Stimulated activated CD4-positive, alpha-beta T cell treated with anti-CD3 and anti-CD28 coated beads, Interleukin-4, amount 100 ng/mL, for 1 hour (primary cell): ENCODE data around the gene ARHGAP22.

Experiments
- DNase-seq: peaks from one replicate; pipeline ENCODE4 v3.0.0-alpha.2; 2020

ARHGAP22 gene

GRCh38 chr10:48474765-48475365, 130.0 kb downstream of the ARHGAP22 start:
- DNase-seq = no peak

GRCh38 chr10:48473704-48474103, 131.2 kb downstream of the ARHGAP22 start:
- DNase-seq = no peak

DNA sequence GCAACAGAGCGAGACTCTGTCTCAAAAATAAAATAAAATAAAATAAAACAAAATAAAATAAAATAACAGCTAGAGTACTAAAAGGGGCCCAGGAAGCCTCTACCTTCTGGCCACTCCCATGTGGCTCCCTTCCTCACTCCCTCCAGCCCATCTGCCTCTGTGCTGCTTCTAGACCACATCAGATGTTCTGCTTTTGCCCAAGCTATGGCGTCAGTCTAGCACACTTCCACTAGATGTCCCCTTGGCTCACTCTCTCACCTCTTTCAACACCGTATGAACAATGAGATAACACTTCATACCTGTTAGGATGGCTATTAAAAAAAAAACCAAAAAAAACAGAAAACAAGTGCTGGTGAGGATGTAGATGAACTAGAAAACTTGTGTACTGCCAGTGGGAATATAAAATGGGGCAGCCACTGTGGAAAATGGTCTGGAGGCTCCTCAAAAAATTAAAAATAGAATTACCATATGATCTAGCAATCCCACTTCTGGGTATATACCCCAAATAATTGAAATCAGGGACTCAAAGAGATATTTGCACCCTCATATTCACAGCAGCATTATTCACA, 132.3 kb downstream of the ARHGAP22 start:
- DNase-seq = no peak

- no peak for DNase-seq
These were observed 133.7 kb downstream of the ARHGAP22 start for GRCh38 chr10:48470893-48471805.

GRCh38 chr10:48470115-48470892, 134.6 kb downstream of the ARHGAP22 start:
- no peak for DNase-seq

DNA sequence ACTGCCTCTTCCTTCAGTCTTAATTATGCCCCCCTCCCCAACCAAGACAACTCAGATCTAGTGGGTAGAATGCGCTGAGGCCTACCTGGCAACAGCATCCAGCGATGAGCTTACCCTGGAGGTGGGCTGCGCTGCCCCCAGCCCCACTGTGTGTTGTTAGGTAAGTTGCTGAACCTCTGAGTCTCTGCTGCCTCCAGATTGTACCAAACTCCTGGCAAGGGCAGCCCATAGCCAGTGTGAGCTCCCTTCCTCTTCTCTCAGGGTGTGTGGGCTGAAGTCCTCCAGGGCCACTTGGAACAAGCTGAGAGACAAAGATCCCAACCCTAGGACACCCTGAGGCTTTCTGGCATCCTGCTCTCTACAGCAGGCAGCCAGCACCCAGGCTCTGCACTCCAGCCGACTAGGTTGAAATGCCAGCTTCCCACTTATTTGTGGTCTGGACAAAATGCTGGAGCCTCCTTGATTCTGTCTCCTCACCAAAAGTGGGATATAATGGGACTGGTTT, 135.3 kb downstream of the ARHGAP22 start:
- DNase-seq = no peak

- DNase-seq = no peak
These were observed 135.9 kb downstream of the ARHGAP22 start for GRCh38 chr10:48468866-48469511.

DNA sequence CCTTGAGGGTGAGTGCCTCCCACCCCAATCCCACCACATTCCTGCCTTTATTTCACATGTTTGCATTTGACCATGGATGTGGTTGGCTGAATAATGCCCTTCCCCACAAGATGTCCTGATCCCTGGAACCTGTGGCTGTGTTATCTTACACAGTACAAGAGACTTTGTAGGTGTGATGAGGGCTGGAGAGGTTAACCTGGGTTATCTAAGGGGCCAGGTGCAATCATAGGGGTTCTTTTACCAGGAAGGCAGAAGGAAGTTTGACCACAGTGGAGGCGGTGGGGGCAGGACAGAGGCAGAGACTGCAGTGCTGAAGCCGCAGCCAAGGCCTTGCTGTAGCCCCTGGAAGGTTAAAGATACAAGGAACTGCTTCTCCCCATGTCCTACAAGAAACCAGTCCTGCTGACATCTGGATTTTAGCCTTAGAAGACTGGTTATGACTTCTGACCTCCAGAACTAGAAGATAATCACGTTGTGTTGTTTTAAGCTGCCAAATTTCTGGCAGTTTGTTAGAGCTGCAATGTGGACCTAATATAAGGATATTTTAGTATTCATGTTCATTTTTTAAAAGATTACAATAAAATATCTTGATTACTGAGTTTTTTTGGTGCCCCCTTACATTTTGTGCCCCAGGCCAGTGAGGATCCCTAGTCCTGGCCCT, 136.6 kb downstream of the ARHGAP22 start:
- no peak for DNase-seq

- no peak for DNase-seq
These were observed 137.2 kb downstream of the ARHGAP22 start for GRCh38 chr10:48467669-48468068.

DNA sequence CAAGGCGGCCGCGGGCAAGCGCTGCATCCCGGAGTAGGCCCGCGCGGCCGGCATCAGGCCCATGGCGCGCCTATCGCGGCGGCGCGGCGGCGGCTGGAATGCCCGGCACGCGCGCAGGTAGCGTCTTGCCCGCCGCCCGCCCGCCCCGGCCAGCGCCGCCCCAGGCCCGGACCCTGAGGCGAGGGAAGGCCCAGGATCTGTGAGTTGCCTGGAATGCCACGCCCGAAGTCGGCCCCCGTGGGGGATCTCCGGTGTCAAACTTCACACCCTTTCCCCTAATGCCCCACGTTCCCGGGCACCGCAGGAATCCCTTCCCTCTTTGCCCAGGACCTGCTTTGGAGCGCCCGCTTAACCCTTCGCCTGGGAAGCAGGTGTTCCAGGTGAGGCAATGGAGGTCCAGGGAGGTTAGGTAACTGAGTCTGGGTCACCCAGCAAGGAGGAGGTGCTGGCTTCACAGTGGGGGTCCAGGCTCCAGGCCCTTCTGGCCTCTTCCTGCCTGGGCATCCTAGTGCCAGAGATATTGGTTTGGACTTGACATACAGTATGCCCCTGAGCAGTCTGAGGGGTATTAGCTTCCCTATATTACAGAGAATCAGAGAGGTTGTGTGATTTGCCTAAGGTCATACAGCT, 138.1 kb downstream of the ARHGAP22 start:
- no peak for DNase-seq

GRCh38 chr10:48465860-48466521, 138.9 kb downstream of the ARHGAP22 start:
- no peak for DNase-seq

DNA sequence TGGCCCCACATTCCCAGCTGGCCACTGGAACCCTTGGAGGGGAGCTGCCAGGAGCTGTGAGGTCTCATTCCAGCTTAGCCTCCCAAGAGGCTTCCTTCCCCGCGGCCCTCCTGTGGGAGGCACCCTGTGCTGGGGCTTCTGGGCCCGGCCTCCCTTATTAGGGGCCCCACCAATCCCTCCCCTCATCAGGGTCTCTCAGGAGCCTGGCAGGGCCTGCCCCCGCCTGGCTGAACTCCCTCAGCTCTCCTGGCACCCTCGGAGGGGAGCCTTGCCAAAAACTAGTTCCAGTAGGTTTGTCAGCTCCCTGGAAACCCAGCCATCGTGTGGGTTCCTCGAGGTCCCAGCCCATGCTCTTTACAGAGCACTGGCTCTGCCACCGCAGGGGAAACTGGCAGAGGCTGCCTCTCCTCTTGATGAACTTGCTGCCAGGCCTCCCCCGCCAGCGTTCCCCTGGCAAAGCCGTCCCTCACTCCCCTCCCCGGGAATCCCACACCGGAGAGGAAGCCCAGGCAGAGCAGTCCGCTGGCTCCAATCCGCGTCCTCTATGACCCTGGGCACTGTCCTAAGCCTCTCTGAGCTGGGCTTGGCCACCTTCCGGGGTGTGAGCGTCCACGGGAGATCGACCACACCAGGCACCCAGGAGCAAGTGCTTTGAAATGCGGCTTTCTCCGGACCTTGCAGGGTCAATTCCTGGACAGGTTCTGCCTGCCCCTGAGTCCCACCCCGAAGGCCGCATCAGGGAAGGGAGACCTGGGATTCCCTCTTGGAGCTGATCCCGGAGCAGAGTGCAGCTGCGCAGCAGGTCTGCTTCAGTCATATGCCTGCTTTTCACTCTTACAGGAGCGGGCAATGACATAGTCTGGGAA, 139.8 kb downstream of the ARHGAP22 start:
- DNase-seq = no peak

DNA sequence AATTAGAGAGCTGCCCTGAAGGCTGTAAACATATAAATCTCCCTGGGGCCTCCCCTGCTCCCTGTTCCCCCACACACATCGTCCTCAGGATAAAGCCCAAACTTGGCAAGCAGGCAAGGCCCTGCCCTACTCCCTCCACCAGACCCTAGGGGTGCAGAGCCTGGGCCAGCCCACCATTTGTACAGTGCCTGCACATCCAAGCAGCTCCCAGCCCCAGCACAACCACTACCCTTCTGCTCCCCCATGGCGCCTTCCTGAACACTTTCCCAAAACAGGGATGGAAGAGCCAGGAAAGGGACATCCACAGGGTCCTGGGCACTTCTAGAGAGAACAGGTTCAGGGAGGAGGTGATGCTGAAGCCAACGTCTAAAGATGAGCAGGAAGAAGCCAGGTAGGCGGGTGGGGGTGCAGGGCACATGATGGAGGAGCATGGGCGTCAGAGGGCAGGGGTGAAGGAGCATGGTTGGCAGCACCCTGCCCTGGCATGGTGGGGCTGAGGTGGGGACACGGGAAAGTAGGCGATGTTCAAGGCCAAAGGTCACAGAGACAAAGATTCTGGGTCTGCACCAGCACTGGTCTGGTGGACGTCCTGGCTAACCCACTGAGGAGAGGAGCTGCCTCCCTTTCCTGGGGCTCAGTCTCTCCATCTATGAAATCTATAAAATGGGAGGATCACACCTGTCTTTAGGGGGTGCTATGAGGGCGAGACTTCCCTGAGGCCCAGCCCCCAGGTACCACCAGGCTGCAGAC, 140.6 kb downstream of the ARHGAP22 start:
- DNase-seq = no peak

DNA sequence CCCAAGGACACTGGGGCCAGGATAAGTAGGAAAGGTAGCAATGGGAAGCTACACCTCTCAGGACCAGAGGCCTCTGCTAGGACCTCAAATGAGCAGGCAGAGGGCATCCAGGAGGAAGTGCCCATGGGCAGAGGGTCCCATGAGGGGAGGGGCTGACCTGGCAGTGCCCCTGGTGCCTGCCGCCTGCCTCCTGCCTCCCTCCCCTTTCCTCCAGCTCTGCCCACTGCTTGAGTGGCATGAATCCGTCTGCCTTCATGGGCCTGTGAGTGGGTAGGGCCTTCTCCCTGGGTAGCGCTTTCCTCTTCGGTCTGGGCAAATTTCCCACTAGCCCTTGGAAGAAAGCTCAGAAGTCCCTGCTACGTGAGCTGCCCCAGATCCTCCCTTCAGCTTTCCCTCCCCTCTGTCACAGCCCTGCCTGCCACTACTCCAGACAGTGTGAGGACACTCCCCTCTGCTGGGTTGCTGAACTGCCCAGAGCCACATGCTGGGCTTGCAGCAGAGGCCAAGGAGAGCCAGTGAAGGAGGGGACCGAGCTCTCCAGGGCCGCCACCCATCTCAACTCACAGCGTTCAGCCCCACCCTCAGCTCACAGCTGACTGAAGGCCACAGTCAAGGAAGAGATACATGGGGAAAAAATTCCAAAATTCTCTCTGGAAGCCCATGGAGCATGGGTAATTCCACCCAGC, 141.4 kb downstream of the ARHGAP22 start:
- DNase-seq = no peak

DNA sequence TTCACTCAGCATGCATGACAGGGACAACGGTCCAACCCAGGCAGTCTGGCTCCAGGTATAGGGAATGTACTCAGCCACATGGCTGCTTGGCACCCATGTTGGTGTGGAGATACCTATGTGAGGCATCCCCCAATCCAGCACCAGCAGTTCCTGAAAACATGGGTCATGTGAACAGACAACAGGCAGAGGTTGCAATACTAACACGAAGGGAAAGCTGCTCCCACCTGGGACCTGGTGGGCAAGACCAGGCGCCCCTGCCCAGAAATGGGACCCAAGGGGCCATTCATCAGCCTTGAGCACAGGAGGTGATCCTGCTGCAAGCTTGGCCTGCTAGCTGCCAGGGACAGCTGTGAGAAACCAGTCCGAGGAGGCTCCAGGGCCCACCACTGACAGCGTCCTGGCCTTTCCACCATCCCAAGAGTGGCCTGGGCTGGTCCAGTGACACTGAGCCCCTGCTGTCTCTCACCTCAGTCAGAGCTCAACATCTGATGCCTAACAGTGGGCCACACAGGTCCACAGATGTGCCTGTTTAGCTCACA, 142.3 kb downstream of the ARHGAP22 start:
- DNase-seq = no peak

DNA sequence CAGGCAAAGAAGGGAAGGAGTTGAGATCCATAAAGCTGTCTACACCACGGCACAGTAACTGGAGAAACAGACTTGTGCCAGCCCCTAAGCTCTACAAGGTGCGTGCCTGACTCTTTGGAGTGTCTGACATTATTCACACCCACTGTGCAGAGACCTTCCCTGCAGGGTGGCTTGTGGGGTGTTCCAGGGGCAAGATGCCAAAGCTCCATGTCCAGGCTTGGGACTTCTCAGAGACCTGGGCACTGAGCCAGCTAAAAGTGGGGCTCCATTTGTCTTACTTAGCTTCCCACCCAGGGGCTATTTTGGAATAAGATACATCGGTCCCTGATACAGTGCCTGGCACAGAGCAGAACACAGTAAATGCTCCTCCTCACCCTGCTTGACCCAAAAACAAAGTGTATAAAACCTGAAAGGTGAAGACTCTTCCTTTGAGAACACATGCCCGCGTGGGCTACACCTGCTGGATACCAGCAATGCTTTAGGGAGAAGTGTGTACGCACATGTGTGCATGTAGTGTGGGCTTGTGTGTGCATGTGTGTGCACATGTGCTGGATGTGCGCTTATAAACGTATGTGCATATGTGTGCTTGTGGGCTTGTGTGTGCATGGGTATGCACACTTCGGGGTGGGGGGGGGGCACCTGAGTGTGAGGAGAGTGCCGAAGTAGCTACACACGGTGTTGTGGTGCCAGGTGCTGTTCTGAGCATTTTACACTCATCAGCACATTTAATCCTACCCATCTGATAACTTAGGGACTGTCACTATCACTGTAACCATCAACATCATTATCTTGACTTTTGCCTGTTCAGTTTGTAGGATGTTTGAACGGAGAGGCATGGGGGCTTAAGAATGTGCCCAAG, 143.0 kb downstream of the ARHGAP22 start:
- DNase-seq = no peak

DNA sequence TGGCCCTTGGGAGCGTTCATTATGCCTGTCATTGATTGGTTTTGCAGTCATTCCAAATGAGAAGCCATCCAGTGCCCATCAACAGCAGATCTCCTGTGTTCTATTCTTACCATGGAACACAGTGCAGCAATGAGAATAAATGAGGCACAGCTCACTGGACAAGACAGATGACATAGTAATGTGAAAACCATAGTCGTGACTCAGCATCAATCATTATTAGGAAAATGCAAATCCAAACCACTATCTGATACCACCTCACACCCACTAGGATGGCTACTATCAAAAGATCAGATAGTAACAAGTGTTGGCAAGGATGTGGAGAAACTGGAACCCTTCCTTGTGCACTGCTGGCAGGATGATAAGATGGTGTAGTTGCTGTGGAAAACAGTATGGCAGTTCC, 144.7 kb downstream of the ARHGAP22 start:
- no peak for DNase-seq
